ENCODE data around the gene SPECC1L.
A peak's percentile ranks its signal among the peaks of the same experiment; 100 is the strongest.

The SPECC1L gene

GRCh38 chr22:24417200-24417599 lies 146.6 kb downstream of the SPECC1L start:
- no peak for DNase-seq (ENCODE audit: low spot score)

- DNase-seq (ENCODE audit: low spot score), result no peak
Measured at GRCh38 chr22:24417901-24418641, 147.4 kb downstream of the SPECC1L start.

GRCh38 chr22:24418786-24419474 lies 148.3 kb downstream of the SPECC1L start:
- DNase-seq (ENCODE audit: low spot score), result no peak

GRCh38 chr22:24419475-24419850 lies 148.8 kb downstream of the SPECC1L start:
- DNase-seq (ENCODE audit: low spot score), result no peak

GRCh38 chr22:24420072-24420976 lies 149.7 kb downstream of the SPECC1L start:
- no peak for DNase-seq (ENCODE audit: low spot score)

- no peak for DNase-seq (ENCODE audit: low spot score)
Measured at GRCh38 chr22:24420977-24421343, 150.3 kb downstream of the SPECC1L start.

- peak; percentile 92 for DNase-seq (ENCODE audit: low spot score)
Measured at GRCh38 chr22:24421428-24421931, 150.8 kb downstream of the SPECC1L start.

GRCh38 chr22:24422102-24422665 lies 151.6 kb downstream of the SPECC1L start:
- no peak for DNase-seq (ENCODE audit: low spot score)

GRCh38 chr22:24423519-24424000 lies 152.9 kb downstream of the SPECC1L start:
- peak; percentile 93 for DNase-seq (ENCODE audit: low spot score)

- DNase-seq (ENCODE audit: low spot score), result peak; percentile 56
Measured at GRCh38 chr22:24424001-24424900, 153.6 kb downstream of the SPECC1L start.

- no peak for DNase-seq (ENCODE audit: low spot score)
Measured at GRCh38 chr22:24424901-24425775, 154.5 kb downstream of the SPECC1L start.

- DNase-seq (ENCODE audit: low spot score), result no peak
Measured at GRCh38 chr22:24426436-24426835, 155.8 kb downstream of the SPECC1L start.

- no peak for DNase-seq (ENCODE audit: low spot score)
Measured at GRCh38 chr22:24426851-24427499, 156.3 kb downstream of the SPECC1L start.

GRCh38 chr22:24427500-24428164 lies 157.0 kb downstream of the SPECC1L start, which contains the start of gene ADORA2A:
Gene ADORA2A (plus strand): TSS chr22:24427599. CDS start chr22:24433405, 5,806 bp downstream.
- no peak for DNase-seq (ENCODE audit: low spot score)

- no peak for DNase-seq (ENCODE audit: low spot score)
Measured at GRCh38 chr22:24428751-24429410, 158.2 kb downstream of the SPECC1L start.

GRCh38 chr22:24429411-24430365 lies 159.1 kb downstream of the SPECC1L start:
- no peak for DNase-seq (ENCODE audit: low spot score)
